Kidney epithelial cell (primary cell): ENCODE data around the gene DAAM2. TPM values are rescaled to one million over a fixed set of nuclear protein-coding genes. Genes with fewer than 3 reads are reported as not detected.

ENCODE experiments used
- DNase-seq: peaks from one replicate; pipeline ENCODE4 v3.0.0-alpha.2; 2010; ENCODE audit warnings: low read depth
- H3K27me3 ChIP-seq: 2 replicates; pipeline ENCODE4 v1.6.0; 2011; ENCODE audit warnings: low read length; ENCODE audit not compliant: control insufficient read depth, insufficient read depth
- H3K36me3 ChIP-seq: 2 replicates; pipeline ENCODE4 v1.5.1; 2011; ENCODE audit warnings: low read length; ENCODE audit not compliant: control insufficient read depth, insufficient read depth
- H3K4me3 ChIP-seq: 2 replicates; pipeline ENCODE4 v1.5.1; 2011; ENCODE audit warnings: low read depth, mild to moderate bottlenecking, control low read depth, low read length
- CTCF ChIP-seq: IDR thresholded peaks from 2 replicates; pipeline ENCODE4 v1.5.1; 2011; ENCODE audit warnings: mild to moderate bottlenecking, moderate library complexity, low read length, control low read depth, inconsistent platforms; ENCODE audit not compliant: insufficient read depth, poor library complexity, severe bottlenecking
- total RNA-seq: library from RNA; depleted of rRNA; stranded (reverse); fragments of >200 nt; gene quantifications from 2 replicates; pipeline ENCODE4 v1.2.3, GENCODE V29; 2015

DAAM2 gene
- 1.3 and 2.5 TPM in 2 replicates for total RNA-seq

GRCh38 chr6:39791850-39792539 is at the start of gene DAAM2:
DAAM2 (plus strand) TSS chr6:39792376; CDS start chr6:39856303, 63,927 bp downstream.
- peak within 1 kb of the TSS; percentile 48 for H3K4me3 ChIP-seq

DNA sequence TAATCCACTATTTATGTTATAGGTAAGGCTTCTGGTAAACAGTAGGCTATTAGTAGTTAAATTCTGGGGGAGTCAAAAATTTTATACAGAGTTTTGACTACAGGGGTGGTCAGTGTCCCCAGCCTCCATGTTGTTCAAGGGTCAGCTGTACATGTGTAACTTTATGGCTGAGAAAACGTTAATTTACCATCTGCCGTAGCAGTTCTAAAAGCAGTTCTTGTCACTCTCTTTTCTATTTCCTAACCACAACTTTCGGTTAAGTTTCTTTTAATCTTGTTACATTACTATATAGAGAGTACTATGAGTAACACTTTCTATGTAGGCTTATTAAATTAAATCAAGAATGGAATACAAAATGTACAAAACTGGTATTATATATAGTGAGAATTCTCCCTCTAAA is 45.4 kb upstream of the DAAM2 start:
- Histone ChIP-seq H3K27me3 (no peaks in the 10 kb centered on the region), H3K4me3 (no peak overlapping the region), H3K36me3 (no peaks in the 10 kb centered on the region)
- no peak for TF ChIP-seq CTCF
- no peak for DNase-seq

More at GRCh38 chr6:39791850-39792539, at the start of gene DAAM2:
- no peaks in the 10 kb centered on the region for H3K36me3 ChIP-seq
- peak; percentile 43 for TF ChIP-seq CTCF
- peaks cover 6% of the 10 kb centered on the region for H3K27me3 ChIP-seq
- no peak for DNase-seq

DNA sequence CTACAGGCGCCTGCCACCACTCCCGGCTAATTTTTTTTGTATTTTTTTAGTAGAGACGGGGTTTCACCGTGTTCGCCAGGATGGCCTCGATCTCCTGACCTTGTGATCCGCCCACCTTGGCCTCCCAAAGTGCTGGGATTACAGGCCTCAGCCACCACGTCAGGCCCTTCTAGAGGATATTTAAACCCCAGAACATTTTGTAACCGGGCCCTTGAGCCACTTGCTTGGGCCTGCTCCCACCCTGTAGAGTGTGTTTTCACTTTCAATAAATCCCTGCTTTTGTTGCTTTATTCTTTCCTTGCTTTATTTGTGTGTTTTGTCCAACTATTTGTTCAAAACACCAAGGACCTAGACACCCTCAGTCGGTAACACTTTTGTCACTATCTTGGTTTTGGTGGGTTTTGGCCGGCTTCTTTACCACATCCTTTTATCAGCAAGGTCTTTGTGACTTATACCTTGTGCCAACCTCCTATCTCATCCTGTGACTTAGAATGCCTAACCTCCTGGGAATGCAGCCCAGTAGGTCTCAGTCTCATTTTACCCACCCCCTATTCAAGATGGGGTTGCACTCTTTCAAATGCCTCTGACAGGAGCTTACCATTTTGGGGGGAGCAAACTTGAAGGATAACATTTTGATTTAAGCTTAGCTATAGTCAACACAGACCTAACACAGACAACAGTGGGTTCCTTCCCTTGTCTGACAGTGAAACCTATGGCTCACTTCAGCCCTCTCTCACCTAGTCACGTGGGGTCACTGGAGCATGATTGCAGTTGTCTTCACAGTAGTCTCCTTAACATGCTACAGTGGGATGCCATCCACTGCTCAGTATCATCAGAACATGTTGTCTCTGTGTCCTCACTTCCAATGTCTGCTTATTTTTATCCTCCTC is 39.1 kb upstream of the DAAM2 start:
- H3K36me3 ChIP-seq, result no peaks in the 10 kb centered on the region
- H3K27me3 ChIP-seq, result no peaks in the 10 kb centered on the region
- H3K4me3 ChIP-seq, result no peak overlapping the region
- DNase-seq, result no peak
- TF ChIP-seq CTCF, result no peak

- no peak for DNase-seq
- Histone ChIP-seq H3K4me3 (no peak overlapping the region), H3K36me3 (no peaks in the 10 kb centered on the region), H3K27me3 (no peaks in the 10 kb centered on the region)
- TF ChIP-seq CTCF, result no peak
Observed at GRCh38 chr6:39753725-39754045, 38.5 kb upstream of the DAAM2 start.

- no peaks in the 10 kb centered on the region for H3K27me3 ChIP-seq
- H3K36me3 ChIP-seq, result no peaks in the 10 kb centered on the region
- no peak for TF ChIP-seq CTCF
- DNase-seq, result no peak
- H3K4me3 ChIP-seq, result no peak overlapping the region
Observed at GRCh38 chr6:39754514-39755115, 37.6 kb upstream of the DAAM2 start.
